Measurements from ENCODE around the gene CLEC4M. TPM values are rescaled to one million over a fixed set of nuclear protein-coding genes. Genes with fewer than 3 reads are reported as not detected.

Gene CLEC4M
- total RNA-seq, 1 donor from 2014 or later, result not detected

DNA sequence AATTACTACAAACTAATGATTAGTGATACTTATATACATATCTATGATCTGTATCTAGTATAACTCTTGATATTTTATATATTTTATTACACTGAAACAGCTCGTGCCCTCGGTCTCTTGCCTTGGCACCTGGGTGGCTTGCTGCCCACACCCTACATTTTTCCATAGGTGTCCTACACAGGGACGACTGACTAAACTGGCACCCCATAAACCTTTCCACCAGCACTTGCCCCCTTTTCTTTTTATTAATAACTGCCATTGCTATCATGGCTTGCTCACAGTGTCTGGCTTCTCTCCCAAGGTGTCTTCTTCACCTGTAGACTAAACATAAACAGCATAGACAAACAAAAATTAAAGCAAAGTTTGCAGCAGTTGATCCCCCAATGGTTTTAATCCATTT lies 30.4 kb downstream of the CLEC4M start:
- H3K4me3 Mint-ChIP-seq (ENCODE audit: unreplicated experiment), result no peak overlapping the region
- peaks cover 11% of the 10 kb centered on the region for H3K27me3 Mint-ChIP-seq (ENCODE audit: unreplicated experiment)

DNA sequence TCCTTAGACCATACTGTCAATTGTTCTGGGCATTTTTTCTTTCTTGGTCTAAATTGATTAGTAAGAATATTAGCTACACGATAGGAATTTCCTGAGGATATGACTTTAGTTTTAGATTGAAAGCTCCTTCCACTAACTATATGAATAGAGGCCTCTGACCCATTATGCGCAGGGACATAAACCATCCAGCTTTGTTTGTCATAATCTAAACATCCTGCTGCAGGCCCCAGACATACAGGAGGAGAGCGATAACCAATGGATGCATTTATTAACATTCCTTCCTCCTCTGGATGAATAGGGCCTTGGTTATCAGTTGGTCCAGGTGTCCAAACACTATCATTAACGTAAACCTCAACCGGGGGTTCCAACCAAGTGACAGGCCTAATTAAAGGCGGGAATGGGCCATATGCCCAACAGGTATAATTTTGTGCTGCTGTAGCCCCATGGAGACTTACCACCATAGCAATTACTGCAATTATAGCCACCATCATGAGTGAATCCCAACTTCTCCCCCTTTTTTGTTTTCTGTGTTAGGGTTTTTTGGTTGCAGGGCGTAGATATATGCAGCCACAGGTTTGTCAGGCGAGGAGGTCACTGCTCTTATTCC lies 32.6 kb downstream of the CLEC4M start:
- H3K27ac Mint-ChIP-seq (ENCODE audit: unreplicated experiment), result no peak overlapping the region
- peaks cover 4% of the 10 kb centered on the region for H3K36me3 Mint-ChIP-seq (ENCODE audit: low read depth, unreplicated experiment)
- no peak for DNase-seq (ENCODE audit: low spot score)
- no peak overlapping the region for H3K4me3 Mint-ChIP-seq (ENCODE audit: unreplicated experiment)
- H3K9me3 Mint-ChIP-seq (ENCODE audit: unreplicated experiment), result no peaks in the 10 kb centered on the region
- peaks cover 13% of the 10 kb centered on the region for H3K4me1 Mint-ChIP-seq (ENCODE audit: unreplicated experiment)
- peaks cover 3% of the 10 kb centered on the region for H3K27me3 Mint-ChIP-seq (ENCODE audit: unreplicated experiment)
- TF ChIP-seq, protein P1, sequence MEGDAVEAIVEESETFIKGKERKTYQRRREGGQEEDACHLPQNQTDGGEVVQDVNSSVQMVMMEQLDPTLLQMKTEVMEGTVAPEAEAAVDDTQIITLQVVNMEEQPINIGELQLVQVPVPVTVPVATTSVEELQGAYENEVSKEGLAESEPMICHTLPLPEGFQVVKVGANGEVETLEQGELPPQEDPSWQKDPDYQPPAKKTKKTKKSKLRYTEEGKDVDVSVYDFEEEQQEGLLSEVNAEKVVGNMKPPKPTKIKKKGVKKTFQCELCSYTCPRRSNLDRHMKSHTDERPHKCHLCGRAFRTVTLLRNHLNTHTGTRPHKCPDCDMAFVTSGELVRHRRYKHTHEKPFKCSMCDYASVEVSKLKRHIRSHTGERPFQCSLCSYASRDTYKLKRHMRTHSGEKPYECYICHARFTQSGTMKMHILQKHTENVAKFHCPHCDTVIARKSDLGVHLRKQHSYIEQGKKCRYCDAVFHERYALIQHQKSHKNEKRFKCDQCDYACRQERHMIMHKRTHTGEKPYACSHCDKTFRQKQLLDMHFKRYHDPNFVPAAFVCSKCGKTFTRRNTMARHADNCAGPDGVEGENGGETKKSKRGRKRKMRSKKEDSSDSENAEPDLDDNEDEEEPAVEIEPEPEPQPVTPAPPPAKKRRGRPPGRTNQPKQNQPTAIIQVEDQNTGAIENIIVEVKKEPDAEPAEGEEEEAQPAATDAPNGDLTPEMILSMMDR (IDR thresholded peaks at IDR 0.05; ENCODE audit: unreplicated experiment), result no peak

More for the DNA sequence above, 30.4 kb downstream of the CLEC4M start:
- Mint-ChIP-seq H3K27ac (ENCODE audit: unreplicated experiment) (no peak overlapping the region), H3K36me3 (ENCODE audit: low read depth, unreplicated experiment) (peaks cover 4% of the 10 kb centered on the region), H3K9me3 (ENCODE audit: unreplicated experiment) (no peaks in the 10 kb centered on the region), H3K4me1 (ENCODE audit: unreplicated experiment) (peaks cover 11% of the 10 kb centered on the region)
- TF ChIP-seq, protein P1 (IDR thresholded peaks at IDR 0.05; ENCODE audit: unreplicated experiment), result no peak
- no peak for DNase-seq (ENCODE audit: low spot score)

DNA sequence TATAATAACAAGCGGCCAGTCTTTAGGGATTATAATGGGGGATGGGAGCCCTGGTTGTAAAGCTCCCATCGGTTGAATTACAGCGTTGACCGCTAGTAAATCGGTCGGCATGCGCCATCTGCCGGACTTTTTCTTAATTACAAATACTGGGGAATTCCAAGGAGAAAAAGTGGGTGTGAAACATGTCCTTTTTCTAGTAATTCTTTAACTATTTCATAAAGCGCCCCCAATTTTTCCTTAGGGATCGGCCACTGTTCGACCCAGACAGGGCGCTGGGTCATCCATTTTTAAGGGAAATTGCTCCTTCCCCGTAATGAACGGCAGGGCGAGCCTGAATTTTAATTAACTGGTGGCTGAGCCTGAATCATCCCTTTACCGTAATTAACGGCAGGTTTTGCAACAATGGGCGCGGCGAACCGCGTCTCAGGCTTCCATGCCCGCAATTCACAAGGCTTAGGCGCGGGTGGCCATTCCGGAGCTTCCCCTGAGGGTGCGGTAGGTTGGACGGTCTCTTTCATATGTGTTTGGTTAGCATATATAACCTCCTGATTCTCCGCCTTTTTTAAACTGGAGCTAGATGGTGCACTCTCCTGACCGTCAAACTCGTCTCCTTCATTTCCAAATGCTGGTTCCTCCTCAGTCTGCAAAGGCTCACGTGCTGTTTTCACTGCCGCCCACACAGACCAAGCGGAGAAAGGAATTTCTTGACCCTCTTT lies 36.8 kb downstream of the CLEC4M start:
- H3K4me1 Mint-ChIP-seq (ENCODE audit: unreplicated experiment), result peaks cover 13% of the 10 kb centered on the region
- TF ChIP-seq, protein P1 (IDR thresholded peaks at IDR 0.05; ENCODE audit: unreplicated experiment), result peak; percentile 79
- peaks cover 3% of the 10 kb centered on the region for H3K36me3 Mint-ChIP-seq (ENCODE audit: low read depth, unreplicated experiment)
- peak overlapping the region; percentile 73 for H3K4me3 Mint-ChIP-seq (ENCODE audit: unreplicated experiment)
- DNase-seq (ENCODE audit: low spot score), result peak; percentile 82
- peaks cover 4% of the 10 kb centered on the region for H3K27me3 Mint-ChIP-seq (ENCODE audit: unreplicated experiment)
- H3K9me3 Mint-ChIP-seq (ENCODE audit: unreplicated experiment), result no peaks in the 10 kb centered on the region
- no peak overlapping the region for H3K27ac Mint-ChIP-seq (ENCODE audit: unreplicated experiment)

DNA sequence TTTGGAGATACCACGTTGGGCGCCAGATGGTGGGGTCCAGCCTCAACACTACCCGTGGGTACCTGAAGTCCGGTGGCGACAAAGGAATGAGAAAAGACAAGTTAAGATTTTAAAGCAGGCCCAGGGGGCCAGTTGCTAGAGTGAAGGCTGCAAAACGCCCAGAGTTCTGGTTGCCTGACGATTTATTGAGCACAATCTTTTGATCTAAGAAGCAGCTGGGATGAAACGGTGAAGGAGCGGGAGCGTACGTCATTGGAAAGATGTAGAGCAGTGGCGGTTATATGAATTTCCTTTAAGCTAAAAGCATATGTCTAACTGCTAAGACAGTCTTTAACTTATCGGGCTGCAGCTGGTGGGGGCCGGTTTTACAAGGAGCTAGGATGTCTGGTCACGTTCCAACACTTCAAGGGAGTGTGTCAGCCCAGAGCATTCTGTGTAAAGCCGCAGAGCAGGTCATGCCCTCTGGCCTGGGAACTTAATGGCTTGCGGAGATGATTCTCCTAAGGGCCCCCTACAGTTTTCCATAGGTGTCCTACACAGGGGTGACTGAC lies 38.1 kb downstream of the CLEC4M start:
- Mint-ChIP-seq H3K27me3 (ENCODE audit: unreplicated experiment) (peaks cover 4% of the 10 kb centered on the region), H3K27ac (ENCODE audit: unreplicated experiment) (no peak overlapping the region), H3K9me3 (ENCODE audit: unreplicated experiment) (no peaks in the 10 kb centered on the region), H3K36me3 (ENCODE audit: low read depth, unreplicated experiment) (peaks cover 3% of the 10 kb centered on the region), H3K4me1 (ENCODE audit: unreplicated experiment) (peaks cover 6% of the 10 kb centered on the region), H3K4me3 (ENCODE audit: unreplicated experiment) (no peak overlapping the region)
- TF ChIP-seq, protein P1 (IDR thresholded peaks at IDR 0.05; ENCODE audit: unreplicated experiment), result no peak
- no peak for DNase-seq (ENCODE audit: low spot score)

DNA sequence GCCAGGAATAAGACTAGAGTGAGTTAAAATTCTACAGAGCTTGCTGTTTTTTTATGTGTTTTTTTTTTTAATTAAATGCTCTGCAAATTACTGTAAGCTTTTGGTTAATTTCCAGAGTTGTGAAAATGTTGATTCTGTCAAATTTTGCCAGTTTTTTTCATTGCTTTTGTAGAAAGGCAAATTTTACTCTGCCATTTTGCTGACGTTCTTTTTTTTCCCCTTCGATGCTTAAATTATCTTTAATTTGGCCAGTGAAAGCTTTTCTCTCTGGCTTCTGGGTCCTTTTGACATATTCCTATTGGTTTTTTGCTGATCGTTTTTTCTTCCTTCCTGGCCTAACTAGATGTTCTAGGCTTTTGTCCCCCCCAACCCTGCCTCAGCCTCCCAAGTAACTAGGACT lies 43.2 kb downstream of the CLEC4M start:
- Mint-ChIP-seq H3K9me3 (ENCODE audit: unreplicated experiment) (peaks cover 7% of the 10 kb centered on the region), H3K27me3 (ENCODE audit: unreplicated experiment) (peaks cover 2% of the 10 kb centered on the region), H3K27ac (ENCODE audit: unreplicated experiment) (no peak overlapping the region), H3K4me3 (ENCODE audit: unreplicated experiment) (no peak overlapping the region), H3K36me3 (ENCODE audit: low read depth, unreplicated experiment) (no peaks in the 10 kb centered on the region), H3K4me1 (ENCODE audit: unreplicated experiment) (no peaks in the 10 kb centered on the region)
- TF ChIP-seq, protein P1 (IDR thresholded peaks at IDR 0.05; ENCODE audit: unreplicated experiment), result no peak
- no peak for DNase-seq (ENCODE audit: low spot score)

Measured in endothelial cell (in vitro differentiated cells).